ENCODE measurements around the gene APOBEC3A.
"Not testable (repeated sequence)": the region's sequence is repeated elsewhere in the genome, so short reads cannot be mapped to it uniquely, and the experiment has no call there.

APOBEC3A gene

GRCh38 chr22:38943882-38944281 is 13.5 kb upstream of the APOBEC3A start:
- DNase-seq = no peak

GRCh38 chr22:38944653-38945052 is 12.8 kb upstream of the APOBEC3A start:
- DNase-seq = no peak

DNA sequence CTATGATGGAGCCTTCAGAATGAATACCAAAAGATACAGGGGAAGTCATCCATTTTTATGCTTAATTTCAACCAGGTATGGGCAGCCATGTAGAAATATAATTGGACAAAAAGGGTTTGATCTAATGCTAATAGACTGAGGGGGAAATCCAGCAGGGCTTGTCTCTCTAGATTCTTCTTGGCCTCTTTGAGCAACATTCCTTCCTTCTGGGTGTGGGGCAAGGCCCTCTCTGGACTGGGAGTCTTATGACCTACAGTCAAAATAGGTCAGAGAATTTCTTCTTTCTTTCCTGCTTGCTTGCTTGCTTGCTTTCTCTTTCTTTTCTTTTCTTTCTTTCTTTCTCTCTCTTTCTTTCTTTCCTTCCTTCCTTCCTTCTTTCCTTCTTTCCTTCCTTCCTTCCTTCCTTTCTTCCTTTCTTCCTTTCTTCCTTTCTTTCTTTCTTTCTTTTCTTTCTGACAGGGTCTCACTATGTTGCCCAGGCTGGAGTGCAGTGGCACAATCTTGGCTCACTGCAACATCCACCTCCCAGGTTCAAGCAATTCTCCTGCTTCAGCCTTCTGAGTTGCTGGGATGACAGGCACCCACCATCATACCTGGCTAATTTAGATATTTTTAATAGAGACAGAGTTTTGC is 11.6 kb upstream of the APOBEC3A start:
- not testable (repeated sequence) for DNase-seq

DNA sequence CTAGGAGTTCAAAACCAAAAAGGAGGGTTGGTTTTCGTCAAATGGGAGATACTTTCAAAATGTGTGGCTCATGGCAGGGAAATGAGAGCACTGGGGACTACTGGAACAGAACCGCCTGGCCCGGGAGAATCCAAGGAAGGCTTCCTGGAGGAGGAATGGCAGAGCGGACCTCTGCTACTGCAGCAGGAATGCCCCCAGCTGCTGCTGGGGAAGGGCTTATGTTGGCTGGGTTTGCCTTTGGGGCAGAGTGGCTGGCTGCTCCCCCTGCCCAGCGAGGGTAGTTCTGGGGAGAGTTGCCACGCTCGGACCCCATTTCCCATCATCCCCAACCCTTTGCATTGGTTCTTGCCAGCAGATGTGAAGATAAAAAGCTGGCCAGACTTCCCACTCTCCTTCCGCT is 10.6 kb upstream of the APOBEC3A start:
- no peak for DNase-seq

GRCh38 chr22:38947321-38948140 is 9.9 kb upstream of the APOBEC3A start:
- DNase-seq = no peak

DNA sequence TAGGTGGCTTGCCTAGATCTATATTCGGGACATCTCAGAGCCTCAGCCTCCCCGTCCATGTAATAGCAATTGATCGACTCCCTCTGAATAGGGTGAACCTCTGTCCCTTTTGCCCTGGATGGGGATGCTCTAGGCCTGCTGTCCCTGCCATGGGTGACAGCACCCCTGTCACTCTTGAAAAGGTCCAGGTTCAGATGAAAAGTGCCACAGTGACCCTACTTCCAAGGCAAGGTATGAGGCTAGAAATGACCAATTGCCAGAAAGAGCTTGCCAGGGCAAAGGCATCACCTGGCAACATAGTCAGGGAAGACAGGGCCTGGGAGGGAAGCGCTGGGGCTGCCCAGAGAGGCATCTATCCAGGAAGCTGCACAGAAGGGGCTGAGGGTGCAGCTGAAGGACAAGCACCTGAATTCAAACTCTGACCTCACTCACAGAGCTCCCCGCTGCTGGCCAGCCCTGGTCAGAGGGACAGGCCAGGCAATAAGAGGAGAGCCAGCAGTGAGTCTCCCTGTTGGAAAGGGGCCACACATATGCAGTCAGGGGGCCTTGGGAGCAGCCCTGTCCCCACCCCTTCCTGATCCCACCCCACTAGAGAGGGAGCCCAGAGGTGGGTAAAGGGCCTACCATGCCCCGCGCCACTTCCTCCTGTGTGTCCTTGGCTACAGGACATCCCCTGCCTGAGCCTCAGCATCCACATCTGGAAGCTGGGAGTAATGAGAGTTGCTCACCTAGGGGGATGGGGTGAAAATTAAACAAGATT is 9.0 kb upstream of the APOBEC3A start:
- DNase-seq = no peak

- no peak for DNase-seq
Measured at GRCh38 chr22:38949889-38950405, 7.5 kb upstream of the APOBEC3A start.

- no peak for DNase-seq
Measured at GRCh38 chr22:38950527-38951295, 6.7 kb upstream of the APOBEC3A start.

DNA sequence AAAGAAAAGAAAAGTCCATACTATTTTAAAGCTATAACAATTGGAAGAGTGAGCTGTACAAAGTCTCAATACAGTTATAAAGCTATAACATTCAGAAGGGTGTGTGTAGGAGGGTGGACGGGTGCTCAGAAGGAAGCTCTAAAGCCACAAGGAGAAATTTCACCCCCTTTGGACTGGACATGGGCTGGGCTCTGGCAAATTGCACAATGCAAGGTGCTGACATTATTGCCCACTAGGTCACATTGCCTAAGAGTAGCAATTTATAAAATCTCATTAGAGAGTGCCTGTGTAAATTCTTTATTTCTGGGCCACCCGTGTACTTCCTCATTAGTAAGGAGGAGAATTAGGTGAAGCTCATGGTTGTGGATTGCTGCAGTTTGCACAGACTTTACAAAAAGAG is 5.7 kb upstream of the APOBEC3A start:
- no peak for DNase-seq

DNA sequence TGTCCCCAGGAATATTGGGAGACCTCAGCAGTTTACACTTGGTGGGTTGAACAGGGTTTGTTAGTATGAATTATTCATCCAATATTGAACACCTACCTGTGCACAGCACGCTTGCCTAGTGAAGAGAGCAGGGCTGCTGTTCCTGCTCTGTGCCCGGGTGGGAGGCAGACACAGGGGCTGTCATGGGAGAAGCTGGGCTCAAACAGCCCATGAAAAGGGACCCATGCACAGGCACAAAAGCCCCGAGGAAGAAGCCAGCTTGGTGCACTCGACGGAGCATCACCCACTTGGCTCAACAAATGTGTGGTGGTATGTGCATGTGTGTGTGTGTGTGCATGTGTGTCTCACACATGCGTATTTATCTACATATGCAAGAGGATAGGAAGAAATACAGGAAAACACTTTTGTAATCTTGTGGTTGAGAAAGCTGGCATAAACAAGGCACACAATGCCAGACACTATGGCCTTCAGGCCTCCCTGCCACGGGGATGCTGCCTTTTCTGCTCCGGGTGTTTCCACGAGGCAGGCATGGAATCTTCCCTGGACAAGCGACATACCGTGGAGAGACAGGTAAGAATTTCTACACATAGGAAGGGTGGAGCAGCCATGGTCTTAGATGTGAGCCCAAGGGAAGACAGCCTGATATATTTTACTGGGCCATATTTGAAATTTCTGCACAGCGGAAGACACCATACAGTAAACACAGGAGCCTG is 5.0 kb upstream of the APOBEC3A start:
- DNase-seq = no peak

- no peak for DNase-seq
Measured at GRCh38 chr22:38953091-38953490, 4.3 kb upstream of the APOBEC3A start.

GRCh38 chr22:38953577-38954413 is 3.6 kb upstream of the APOBEC3A start:
- DNase-seq = no peak

DNA sequence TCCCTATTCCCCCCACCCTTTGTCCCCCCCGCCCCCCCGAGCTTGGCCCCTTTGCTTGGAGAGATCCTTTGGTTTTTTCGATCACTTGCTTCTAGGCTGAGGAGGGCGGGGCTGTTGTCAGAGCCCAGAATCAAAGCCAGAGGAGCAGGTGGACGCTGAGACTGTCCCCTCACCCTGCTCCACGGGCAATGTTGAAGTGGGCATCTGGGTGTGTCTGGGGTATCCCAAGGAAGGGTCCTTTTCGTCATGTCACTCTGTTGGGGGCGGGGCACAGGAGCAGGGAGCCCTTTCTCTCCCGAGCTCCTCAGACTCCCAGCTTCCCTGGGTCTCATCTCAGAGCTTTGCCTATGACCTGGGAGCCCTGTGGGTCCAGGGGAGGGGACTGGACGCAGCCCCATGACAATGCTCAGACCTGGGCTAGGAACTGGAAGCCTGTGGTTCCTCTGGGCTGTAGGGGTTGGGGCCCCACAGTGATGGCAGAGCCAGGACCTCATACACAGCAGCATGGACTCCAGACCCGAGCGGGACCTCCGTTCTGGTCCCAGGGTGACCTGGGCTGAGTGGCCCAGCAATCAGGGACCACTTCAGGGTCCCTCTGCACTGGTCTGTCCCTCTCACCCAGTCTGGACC is 2.9 kb upstream of the APOBEC3A start:
- no peak for DNase-seq

DNA sequence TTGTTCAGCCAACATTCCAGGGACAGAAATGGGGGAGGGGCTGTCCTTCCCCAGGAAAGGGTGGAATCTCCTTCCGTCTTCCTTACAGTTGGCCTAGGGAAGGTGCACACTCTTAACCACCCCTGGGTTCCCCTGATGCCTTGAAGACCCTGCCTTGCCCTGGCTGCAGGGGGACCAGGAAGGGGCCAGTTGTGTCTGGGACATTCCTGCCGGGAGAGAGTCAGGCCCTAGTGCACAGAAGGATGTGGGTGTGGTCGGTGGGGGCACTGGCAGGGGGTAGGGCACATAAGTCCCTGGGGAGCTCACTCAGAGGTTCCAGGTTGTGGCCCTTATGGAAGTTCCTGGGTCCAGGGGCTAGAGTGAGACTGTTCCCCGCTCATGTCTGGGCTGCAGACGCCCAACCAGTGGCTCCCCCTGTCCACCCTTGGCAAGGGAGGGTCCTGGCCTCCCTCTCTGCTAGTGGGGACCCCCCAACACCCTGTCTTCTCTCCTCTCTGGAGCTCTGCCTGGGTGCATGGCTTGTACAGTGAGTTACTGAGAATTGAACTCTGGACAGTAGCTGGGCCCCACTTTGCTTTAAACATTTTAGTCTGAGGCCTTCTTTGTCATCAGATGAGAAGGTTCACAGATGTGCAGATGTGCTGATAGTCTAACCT is 2.0 kb upstream of the APOBEC3A start:
- no peak for DNase-seq

GRCh38 chr22:38955926-38956325 is 1.5 kb upstream of the APOBEC3A start:
- DNase-seq = no peak

- DNase-seq = no peak
Measured at GRCh38 chr22:38956551-38956950, 858 bp upstream of the APOBEC3A start.

GRCh38 chr22:38957808-38958650 is 620 bp downstream of the APOBEC3A start:
- no peak for DNase-seq

- not testable (repeated sequence) for DNase-seq
Measured at GRCh38 chr22:38958651-38958943, 1.2 kb downstream of the APOBEC3A start.

DNA sequence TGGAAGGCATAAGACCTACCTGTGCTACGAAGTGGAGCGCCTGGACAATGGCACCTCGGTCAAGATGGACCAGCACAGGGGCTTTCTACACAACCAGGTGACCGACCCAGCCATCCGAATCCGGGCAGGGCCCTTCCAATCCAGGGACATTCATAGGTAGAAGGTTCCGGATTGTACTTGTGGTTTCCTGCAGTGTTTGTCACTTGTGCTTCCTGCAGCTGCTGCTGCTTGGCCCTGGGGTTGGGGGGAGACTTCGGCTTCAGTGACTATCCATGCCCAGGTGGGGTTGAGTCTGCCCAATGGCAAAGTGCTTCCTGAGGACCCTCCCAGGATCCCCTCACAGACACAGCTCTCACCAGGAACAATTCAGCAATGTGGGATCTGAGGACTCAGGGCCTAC is 2.2 kb downstream of the APOBEC3A start:
- DNase-seq = no peak

Measured in NCI-H2107 (cell line).